Measurements from ENCODE around the gene COL1A2. TPM values are rescaled to one million over a fixed set of nuclear protein-coding genes. Genes with fewer than 3 reads are reported as not detected.

The COL1A2 gene
- total and polyA plus RNA-seq, 2 donors (not counting 1 experiment from before 2014, with no cell fraction given), result 2,400 to 3,638 TPM

GRCh38 chr7:94398841-94399240, 4.1 kb downstream of the COL1A2 start:
- Histone ChIP-seq H3K4me2 (ENCODE audit: extremely low read depth, insufficient read depth, low read length) (peak overlapping the region; percentile 96), H3K9me3 (ENCODE audit: control insufficient read depth, insufficient read depth, low read depth, low read length) (no peaks in the 10 kb centered on the region), H3K27ac (ENCODE audit: insufficient read depth, low read length) (peak overlapping the region; percentile 6), H3K4me1 (ENCODE audit: control insufficient read depth, extremely low read depth, insufficient read depth, low read length) (peaks cover 12% of the 10 kb centered on the region), H3K4me3 (replicated peaks in 1 of 4; ENCODE audit: control extremely low read depth in 1 of 4, insufficient read depth in 1 of 4, low read depth in 3 of 4, low read length in 4 of 4) (peak overlapping the region; percentile 87 to 100 (median 93)), H3K36me3 (ENCODE audit: control insufficient read depth, insufficient read depth, low read length) (peaks cover 21% of the 10 kb centered on the region), H4K20me1 (ENCODE audit: control insufficient read depth, extremely low read depth, insufficient read depth, low read length) (peaks cover 14% of the 10 kb centered on the region), H3K9ac (ENCODE audit: insufficient read depth, low read length) (peak overlapping the region; percentile 31), H2AFZ (ENCODE audit: low read length) (no peak overlapping the region), H3K79me2 (ENCODE audit: control insufficient read depth, insufficient read depth, low read length) (peaks cover 92% of the 10 kb centered on the region), H3K27me3 (ENCODE audit: control insufficient read depth, insufficient read depth, low read length) (no peaks in the 10 kb centered on the region)
- TF ChIP-seq EZH2 (IDR thresholded peaks at IDR 0.05; ENCODE audit: low read length, missing control alignments), result no peak
- no peak for TF ChIP-seq CTCF (conservative IDR thresholded peaks at IDR 0.05 in 1 of 2, IDR thresholded peaks at IDR 0.05 in 1 of 2; ENCODE audit: low read depth in 1 of 2, low read length in 2 of 2)
- no peak for DNase-seq (ENCODE audit: low read depth in 2 of 2)

- H3K36me3 ChIP-seq (ENCODE audit: control insufficient read depth, insufficient read depth, low read length), result peaks cover 27% of the 10 kb centered on the region
- H3K79me2 ChIP-seq (ENCODE audit: control insufficient read depth, insufficient read depth, low read length), result peaks cover 95% of the 10 kb centered on the region
- peak overlapping the region; percentile 96 for H3K4me2 ChIP-seq (ENCODE audit: extremely low read depth, insufficient read depth, low read length)
- H3K27me3 ChIP-seq (ENCODE audit: control insufficient read depth, insufficient read depth, low read length), result no peaks in the 10 kb centered on the region
- no peak for TF ChIP-seq CTCF (conservative IDR thresholded peaks at IDR 0.05 in 1 of 2, IDR thresholded peaks at IDR 0.05 in 1 of 2; ENCODE audit: low read depth in 1 of 2, low read length in 2 of 2)
- H3K9ac ChIP-seq (ENCODE audit: insufficient read depth, low read length), result peak overlapping the region; percentile 13
- no peak for DNase-seq (ENCODE audit: low read depth in 2 of 2)
- no peaks in the 10 kb centered on the region for H3K9me3 ChIP-seq (ENCODE audit: control insufficient read depth, insufficient read depth, low read depth, low read length)
- peak overlapping the region; percentile 87 to 100 (median 93) for H3K4me3 ChIP-seq (replicated peaks in 1 of 4; ENCODE audit: control extremely low read depth in 1 of 4, insufficient read depth in 1 of 4, low read depth in 3 of 4, low read length in 4 of 4)
- H4K20me1 ChIP-seq (ENCODE audit: control insufficient read depth, extremely low read depth, insufficient read depth, low read length), result peaks cover 14% of the 10 kb centered on the region
- peaks cover 11% of the 10 kb centered on the region for H3K4me1 ChIP-seq (ENCODE audit: control insufficient read depth, extremely low read depth, insufficient read depth, low read length)
- H2AFZ ChIP-seq (ENCODE audit: low read length), result no peak overlapping the region
- peak overlapping the region; percentile 63 for H3K27ac ChIP-seq (ENCODE audit: insufficient read depth, low read length)
These were observed 5.3 kb downstream of the COL1A2 start for GRCh38 chr7:94400022-94400421.

- peaks cover 93% of the 10 kb centered on the region for H3K79me2 ChIP-seq (ENCODE audit: control insufficient read depth, insufficient read depth, low read length)
- no peak overlapping the region for H3K9ac ChIP-seq (ENCODE audit: insufficient read depth, low read length)
- peaks cover 11% of the 10 kb centered on the region for H3K4me1 ChIP-seq (ENCODE audit: control insufficient read depth, extremely low read depth, insufficient read depth, low read length)
These were observed 6.1 kb downstream of the COL1A2 start for GRCh38 chr7:94400643-94401427.

More at GRCh38 chr7:94400643-94401427, 6.1 kb downstream of the COL1A2 start:
- Histone ChIP-seq H2AFZ (ENCODE audit: low read length) (no peak overlapping the region), H3K36me3 (ENCODE audit: control insufficient read depth, insufficient read depth, low read length) (peaks cover 30% of the 10 kb centered on the region), H3K4me2 (ENCODE audit: extremely low read depth, insufficient read depth, low read length) (peak overlapping the region; percentile 96), H3K4me3 (replicated peaks in 1 of 4; ENCODE audit: control extremely low read depth in 1 of 4, insufficient read depth in 1 of 4, low read depth in 3 of 4, low read length in 4 of 4) (peak overlapping the region; percentile 87 to 100 (median 93)), H3K27me3 (ENCODE audit: control insufficient read depth, insufficient read depth, low read length) (no peaks in the 10 kb centered on the region), H4K20me1 (ENCODE audit: control insufficient read depth, extremely low read depth, insufficient read depth, low read length) (peaks cover 14% of the 10 kb centered on the region), H3K9me3 (ENCODE audit: control insufficient read depth, insufficient read depth, low read depth, low read length) (no peaks in the 10 kb centered on the region), H3K27ac (ENCODE audit: insufficient read depth, low read length) (peak overlapping the region; percentile 63)
- TF ChIP-seq EZH2 (IDR thresholded peaks at IDR 0.05; ENCODE audit: low read length, missing control alignments) (no peak), CTCF (conservative IDR thresholded peaks at IDR 0.05 in 1 of 2, IDR thresholded peaks at IDR 0.05 in 1 of 2; ENCODE audit: low read depth in 1 of 2, low read length in 2 of 2) (no peak)
- DNase-seq (ENCODE audit: low read depth in 2 of 2), result peak in 1 of 2 donors; percentile 62

Measured in fibroblast of lung (primary cell).